ENCODE measurements around the gene E2F3. TPM values are rescaled to one million over a fixed set of nuclear protein-coding genes. Genes with fewer than 3 reads are reported as not detected.
"Not testable (repeated sequence)": the region's sequence is repeated elsewhere in the genome, so short reads cannot be mapped to it uniquely, and the experiment has no call there.

E2F3 gene
- total RNA-seq, 2 experiments from 2014 or later: 16.0 to 17.0 TPM

DNA sequence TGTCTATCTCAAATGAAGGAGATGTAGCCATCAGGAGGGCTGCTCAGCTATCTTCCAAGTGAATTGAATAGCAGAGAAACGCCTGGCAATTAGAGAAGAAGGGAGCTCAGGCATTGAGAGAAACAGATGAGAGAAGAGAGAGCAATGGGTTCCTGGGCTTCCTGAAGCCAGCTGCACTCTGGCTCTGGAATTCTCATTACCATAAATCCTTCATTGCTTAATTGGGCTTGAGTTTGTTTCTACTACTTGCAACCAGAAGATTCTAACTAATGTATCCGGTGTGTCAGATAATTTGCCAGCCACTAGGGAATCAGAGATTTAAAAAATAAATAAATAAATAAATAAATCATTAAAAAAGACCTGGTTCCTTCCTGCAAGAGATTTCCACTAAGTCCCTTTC lies 107.5 kb downstream of the E2F3 start:
- H3K4me1 Mint-ChIP-seq (ENCODE audit: low read depth): no peaks in the 10 kb centered on the region
- H3K36me3 Mint-ChIP-seq (ENCODE audit: low read depth): no peaks in the 10 kb centered on the region
- peaks cover 2% of the 10 kb centered on the region for H3K27me3 Mint-ChIP-seq
- DNase-seq (no peak), ATAC-seq (no peak)
- CTCF ChIA-PET: no interaction called here
- POLR2A ChIA-PET: no interaction called here
- intact Hi-C loops (cut with micrococcal nuclease): no loop called here
- H3K4me3 Mint-ChIP-seq: no peak overlapping the region
- no peak overlapping the region for H3K27ac Mint-ChIP-seq
- TF ChIP-seq, protein P1, sequence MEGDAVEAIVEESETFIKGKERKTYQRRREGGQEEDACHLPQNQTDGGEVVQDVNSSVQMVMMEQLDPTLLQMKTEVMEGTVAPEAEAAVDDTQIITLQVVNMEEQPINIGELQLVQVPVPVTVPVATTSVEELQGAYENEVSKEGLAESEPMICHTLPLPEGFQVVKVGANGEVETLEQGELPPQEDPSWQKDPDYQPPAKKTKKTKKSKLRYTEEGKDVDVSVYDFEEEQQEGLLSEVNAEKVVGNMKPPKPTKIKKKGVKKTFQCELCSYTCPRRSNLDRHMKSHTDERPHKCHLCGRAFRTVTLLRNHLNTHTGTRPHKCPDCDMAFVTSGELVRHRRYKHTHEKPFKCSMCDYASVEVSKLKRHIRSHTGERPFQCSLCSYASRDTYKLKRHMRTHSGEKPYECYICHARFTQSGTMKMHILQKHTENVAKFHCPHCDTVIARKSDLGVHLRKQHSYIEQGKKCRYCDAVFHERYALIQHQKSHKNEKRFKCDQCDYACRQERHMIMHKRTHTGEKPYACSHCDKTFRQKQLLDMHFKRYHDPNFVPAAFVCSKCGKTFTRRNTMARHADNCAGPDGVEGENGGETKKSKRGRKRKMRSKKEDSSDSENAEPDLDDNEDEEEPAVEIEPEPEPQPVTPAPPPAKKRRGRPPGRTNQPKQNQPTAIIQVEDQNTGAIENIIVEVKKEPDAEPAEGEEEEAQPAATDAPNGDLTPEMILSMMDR (IDR thresholded peaks at IDR 0.05): no peak
- no peaks in the 10 kb centered on the region for H3K9me3 Mint-ChIP-seq

DNA sequence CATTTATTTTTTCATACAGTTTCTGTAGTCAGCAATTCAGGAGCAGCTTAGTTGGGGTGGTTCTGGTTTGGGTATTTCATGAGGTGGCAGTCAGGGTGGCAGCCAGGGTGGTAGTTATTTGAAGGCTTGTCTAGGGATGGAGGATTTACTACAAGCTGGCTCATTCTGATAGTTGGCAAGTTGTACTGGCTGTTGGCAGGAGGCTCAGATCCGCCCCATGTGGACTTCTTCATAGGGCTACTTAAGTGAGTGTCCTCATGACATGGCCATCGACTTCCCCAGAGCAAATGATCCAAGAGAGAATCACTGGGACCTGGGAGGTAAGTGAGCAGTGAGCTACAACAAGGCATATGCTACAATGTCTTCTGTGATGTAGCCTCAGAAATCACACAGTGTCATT lies 110.2 kb downstream of the E2F3 start:
- Mint-ChIP-seq H3K9me3 (no peaks in the 10 kb centered on the region), H3K4me3 (no peak overlapping the region), H3K27ac (no peak overlapping the region), H3K36me3 (ENCODE audit: low read depth) (no peaks in the 10 kb centered on the region), H3K27me3 (peaks cover 2% of the 10 kb centered on the region), H3K4me1 (ENCODE audit: low read depth) (no peaks in the 10 kb centered on the region)
- intact Hi-C loops (cut with micrococcal nuclease): no loop called here
- CTCF ChIA-PET: no interaction called here
- TF ChIP-seq, protein P1 (IDR thresholded peaks at IDR 0.05): no peak
- ATAC-seq: no peak
- no peak for DNase-seq
- POLR2A ChIA-PET: no interaction called here

DNA sequence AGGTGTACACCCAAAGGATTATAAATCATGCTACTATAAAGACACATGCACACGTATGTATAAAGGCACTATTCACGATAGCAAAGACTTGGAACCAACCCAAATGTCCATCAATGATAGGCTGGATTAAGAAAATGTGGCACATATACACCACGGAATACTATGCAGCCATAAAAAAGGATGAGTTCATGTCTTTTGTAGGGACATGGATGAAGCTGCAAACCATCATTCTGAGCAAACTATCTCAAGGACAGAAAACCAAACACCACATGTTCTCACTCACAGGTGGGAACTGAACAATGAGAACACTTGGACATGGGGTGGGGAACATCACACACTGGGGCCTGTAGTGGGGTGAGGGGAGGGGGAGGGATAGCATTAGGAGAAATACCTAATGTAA lies 123.5 kb downstream of the E2F3 start:
- H3K36me3 Mint-ChIP-seq (ENCODE audit: low read depth); DNase-seq; H3K9me3 Mint-ChIP-seq; POLR2A ChIA-PET; ATAC-seq; H3K27me3 Mint-ChIP-seq; CTCF ChIA-PET; H3K4me3 Mint-ChIP-seq; H3K4me1 Mint-ChIP-seq (ENCODE audit: low read depth); H3K27ac Mint-ChIP-seq: not testable (repeated sequence)
- intact Hi-C loops (cut with micrococcal nuclease): loop anchor here (5.0 kb wide), 1 partner anchor 433 kb away; no protein-coding TSS in a partner anchor

DNA sequence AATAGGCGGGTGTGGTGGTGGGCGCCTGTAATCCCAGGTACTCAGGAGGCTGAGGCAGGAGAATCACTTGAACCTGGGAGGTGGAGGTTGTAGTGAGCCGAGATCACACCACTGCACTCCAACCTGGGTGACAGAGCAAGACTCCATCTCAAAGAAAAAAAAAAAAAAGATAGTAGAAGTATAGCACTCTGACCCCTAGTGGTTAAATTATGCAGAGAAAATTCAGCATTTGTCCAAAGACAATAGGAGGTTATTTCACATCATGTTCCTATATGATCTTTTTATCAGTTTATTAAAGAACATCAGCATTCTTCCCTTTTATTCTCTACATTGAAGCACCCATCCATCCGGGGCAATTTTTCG lies 127.4 kb downstream of the E2F3 start:
- POLR2A ChIA-PET; H3K27me3 Mint-ChIP-seq; H3K9me3 Mint-ChIP-seq; H3K36me3 Mint-ChIP-seq (ENCODE audit: low read depth); H3K4me3 Mint-ChIP-seq; H3K27ac Mint-ChIP-seq: not testable (repeated sequence)
- ATAC-seq (peak; percentile 73), DNase-seq (peak; percentile 8)
- CTCF ChIA-PET: interaction anchor here (1.0 to 3.5 kb wide), 16 partner anchors 10 to 436 kb away, joined by 3 to 49 read pairs (median 5); no protein-coding TSS in a partner anchor
- H3K4me1 Mint-ChIP-seq (ENCODE audit: low read depth): peaks cover 11% of the 10 kb centered on the region
- intact Hi-C loops (cut with micrococcal nuclease): loop anchor here (2.0 to 5.0 kb wide), 2 partner anchors 124 to 437 kb away; no protein-coding TSS in a partner anchor

DNA sequence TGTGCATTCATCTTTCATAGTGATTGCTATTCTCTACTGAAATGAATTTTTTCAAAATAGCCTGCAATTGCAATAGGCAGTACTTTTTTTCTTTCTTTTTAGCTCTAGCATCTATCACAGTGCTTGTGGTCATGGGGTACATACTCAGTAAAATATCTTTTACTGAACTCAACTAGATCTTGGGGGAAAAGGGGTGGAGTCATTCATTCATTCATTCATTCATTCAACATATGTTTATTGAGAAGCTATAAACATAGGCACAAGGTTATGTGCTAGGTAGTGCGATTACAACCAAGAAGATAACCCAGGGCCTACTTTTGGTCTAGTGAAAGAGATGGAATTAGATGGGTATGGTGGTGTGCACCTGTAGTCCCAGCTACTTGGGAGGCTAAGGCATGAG lies 131.2 kb downstream of the E2F3 start:
- DNase-seq (no peak), ATAC-seq (no peak)
- Mint-ChIP-seq H3K36me3 (ENCODE audit: low read depth) (peaks cover 11% of the 10 kb centered on the region), H3K4me3 (no peak overlapping the region), H3K27ac (no peak overlapping the region), H3K4me1 (ENCODE audit: low read depth) (peaks cover 31% of the 10 kb centered on the region), H3K27me3 (peaks cover 1% of the 10 kb centered on the region), H3K9me3 (no peaks in the 10 kb centered on the region)
- ChIA-PET CTCF (interaction anchor here (1.0 to 3.6 kb wide), 2 partner anchors 128 to 243 kb away, joined by 3 to 22 read pairs; no protein-coding TSS in a partner anchor), POLR2A (interaction anchor here (0.6 to 3.1 kb wide), 3 partner anchors 9 to 128 kb away, joined by 3 to 11 read pairs (median 3); no protein-coding TSS in a partner anchor)
- intact Hi-C loops (cut with micrococcal nuclease): no loop called here
- TF ChIP-seq, protein P1 (IDR thresholded peaks at IDR 0.05): no peak

DNA sequence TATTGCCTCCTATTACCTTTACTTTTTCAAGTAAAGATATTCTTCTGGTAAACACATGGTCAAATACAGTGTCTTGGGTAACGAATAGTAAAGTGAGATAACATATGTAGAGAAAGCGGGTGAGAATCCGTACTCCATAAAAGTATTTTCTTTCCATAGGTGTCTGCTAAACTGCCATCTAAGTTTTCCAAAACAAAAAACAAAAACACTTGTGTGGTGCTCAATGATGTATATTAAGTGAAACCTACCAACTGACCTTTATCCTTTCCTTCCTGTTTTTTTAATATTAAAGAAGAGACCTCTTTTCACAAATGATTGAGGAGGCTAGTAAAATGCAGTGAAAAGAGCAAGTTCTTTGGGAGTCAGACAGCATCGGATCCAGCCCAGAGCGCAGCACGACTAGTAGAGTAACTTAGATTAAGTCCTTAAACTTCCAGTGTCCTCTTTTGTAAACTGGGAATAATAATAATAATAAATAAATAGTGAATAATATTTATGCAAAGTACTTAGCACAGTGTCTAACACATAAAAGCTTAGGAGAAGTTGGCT lies 132.1 kb downstream of the E2F3 start:
- peak; percentile 29 for DNase-seq
- Mint-ChIP-seq H3K9me3 (no peaks in the 10 kb centered on the region), H3K36me3 (ENCODE audit: low read depth) (peaks cover 12% of the 10 kb centered on the region), H3K27ac (peak overlapping the region; percentile 94), H3K4me1 (ENCODE audit: low read depth) (peaks cover 33% of the 10 kb centered on the region), H3K27me3 (peaks cover 1% of the 10 kb centered on the region), H3K4me3 (peak overlapping the region; percentile 97)
- ChIA-PET CTCF (interaction anchor here (0.5 to 3.6 kb wide), 4 partner anchors 10 to 244 kb away, joined by 3 to 22 read pairs (median 3); no protein-coding TSS in a partner anchor), POLR2A (interaction anchor here (0.5 to 3.1 kb wide), 6 partner anchors 10 to 349 kb away, joined by 3 to 11 read pairs (median 4); no protein-coding TSS in a partner anchor)
- no peak for ATAC-seq
- intact Hi-C loops (cut with micrococcal nuclease): no loop called here
- TF ChIP-seq, protein P1 (IDR thresholded peaks at IDR 0.05): no peak

Data from activated CD8-positive, alpha-beta T cell treated with anti-CD3 and anti-CD28 coated beads for 36 hours (primary cell).